Measurements from ENCODE around the gene PALMD. TPM values are rescaled to one million over a fixed set of nuclear protein-coding genes. Genes with fewer than 3 reads are reported as not detected.
A peak's percentile ranks its signal among the peaks of the same experiment; 100 is the strongest.

The PALMD gene
- total and polyA plus RNA-seq, 3 donors from 2014 or later: 12.9 to 23.5 (median 14.1) TPM

DNA sequence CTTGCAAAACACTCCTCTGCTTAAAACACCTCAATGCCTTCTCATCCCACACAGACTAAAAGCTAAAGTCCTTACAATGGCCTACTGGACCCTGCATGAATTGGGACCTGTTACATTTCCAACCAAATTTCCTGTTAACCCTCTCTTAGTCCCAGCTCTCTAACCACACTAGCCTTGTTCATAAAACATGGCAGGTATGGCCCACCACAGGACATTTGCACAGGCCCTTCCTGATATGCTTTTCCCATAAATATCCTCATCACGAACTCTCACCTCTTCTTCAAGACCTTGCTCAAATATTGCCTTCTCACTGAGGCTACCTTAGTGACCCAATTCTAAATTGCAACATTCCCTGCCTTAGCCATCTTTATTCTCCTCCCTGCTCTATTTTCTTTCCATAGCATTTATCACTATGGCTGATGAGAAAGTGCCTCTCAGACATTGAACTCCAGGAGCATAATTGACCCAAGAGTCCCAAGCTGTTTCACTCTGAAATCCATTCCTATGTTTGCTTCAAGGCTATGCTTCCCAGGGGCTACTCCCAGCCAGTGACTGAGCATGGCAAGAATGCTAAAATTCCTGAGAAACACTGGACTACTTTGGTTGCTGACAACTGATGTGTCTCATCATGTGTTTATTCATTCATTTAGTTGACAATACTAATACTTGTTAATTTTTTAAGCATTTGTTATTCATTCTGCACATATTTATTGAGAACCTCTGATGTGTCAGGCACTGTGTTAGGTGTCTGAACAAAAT is 2.7 kb upstream of the PALMD start:
- WGBS, 2 donors: 89 to 90% methylated on average over 1 of the region's 1 CpG
- TF ChIP-seq, protein P1, sequence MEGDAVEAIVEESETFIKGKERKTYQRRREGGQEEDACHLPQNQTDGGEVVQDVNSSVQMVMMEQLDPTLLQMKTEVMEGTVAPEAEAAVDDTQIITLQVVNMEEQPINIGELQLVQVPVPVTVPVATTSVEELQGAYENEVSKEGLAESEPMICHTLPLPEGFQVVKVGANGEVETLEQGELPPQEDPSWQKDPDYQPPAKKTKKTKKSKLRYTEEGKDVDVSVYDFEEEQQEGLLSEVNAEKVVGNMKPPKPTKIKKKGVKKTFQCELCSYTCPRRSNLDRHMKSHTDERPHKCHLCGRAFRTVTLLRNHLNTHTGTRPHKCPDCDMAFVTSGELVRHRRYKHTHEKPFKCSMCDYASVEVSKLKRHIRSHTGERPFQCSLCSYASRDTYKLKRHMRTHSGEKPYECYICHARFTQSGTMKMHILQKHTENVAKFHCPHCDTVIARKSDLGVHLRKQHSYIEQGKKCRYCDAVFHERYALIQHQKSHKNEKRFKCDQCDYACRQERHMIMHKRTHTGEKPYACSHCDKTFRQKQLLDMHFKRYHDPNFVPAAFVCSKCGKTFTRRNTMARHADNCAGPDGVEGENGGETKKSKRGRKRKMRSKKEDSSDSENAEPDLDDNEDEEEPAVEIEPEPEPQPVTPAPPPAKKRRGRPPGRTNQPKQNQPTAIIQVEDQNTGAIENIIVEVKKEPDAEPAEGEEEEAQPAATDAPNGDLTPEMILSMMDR (IDR thresholded peaks at IDR 0.05): no peak
- TF ChIP-seq POLR2A (IDR thresholded peaks at IDR 0.05): no peak

DNA sequence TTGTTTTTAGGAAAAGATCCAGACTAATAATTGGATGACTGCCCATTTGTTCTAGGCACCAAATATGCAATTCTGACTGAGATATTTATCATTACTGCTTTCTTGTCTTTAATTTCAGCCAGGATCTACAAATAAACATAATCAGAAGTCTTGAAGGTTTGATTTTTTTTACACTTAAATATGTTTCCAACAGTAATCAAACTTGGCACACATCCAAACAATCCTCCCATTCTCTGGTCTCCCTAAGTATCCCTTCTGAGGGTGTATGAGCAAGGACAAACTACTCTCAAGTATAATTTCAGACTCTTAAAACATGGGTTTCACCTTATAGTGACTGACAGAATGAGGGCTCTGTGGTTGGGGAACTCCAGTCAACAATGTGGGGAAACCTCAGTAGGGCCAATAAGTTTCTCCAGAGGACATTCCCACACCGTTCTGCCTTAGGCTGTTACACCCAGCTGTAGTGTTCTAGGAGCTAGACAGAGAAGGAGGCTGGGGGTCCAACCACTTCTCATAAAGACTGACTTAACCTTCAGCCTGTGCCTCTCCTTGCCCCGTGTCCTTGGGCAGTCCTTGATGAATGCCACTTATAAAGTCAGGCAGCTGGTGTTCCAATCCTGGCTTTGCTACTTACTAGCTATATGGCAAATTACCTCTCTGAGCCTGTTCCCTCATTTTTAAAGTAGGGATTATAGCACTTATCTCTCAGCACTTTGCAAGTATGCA is 1.5 kb upstream of the PALMD start:
- H3K9me3 ChIP-seq: no peaks in the 10 kb centered on the region
- TF ChIP-seq, protein P1 (IDR thresholded peaks at IDR 0.05): no peak
- TF ChIP-seq POLR2A (IDR thresholded peaks at IDR 0.05): no peak
- no peak overlapping the region for H3K4me3 ChIP-seq
- H3K4me1 ChIP-seq: peaks cover 19% of the 10 kb centered on the region
- no peaks in the 10 kb centered on the region for H3K36me3 ChIP-seq (ENCODE audit: low read depth, missing control alignments)
- peak overlapping the region; percentile 36 to 81 for H3K27ac ChIP-seq
- no peaks in the 10 kb centered on the region for H3K27me3 ChIP-seq
- intact Hi-C loops (cut with DNase I; ENCODE audit: low total_unique reads): no loop called here
- WGBS, 2 donors: 43 to 61% methylated on average over 2 of the region's 2 CpGs
- no peak for DNase-seq

More for the DNA sequence above, 2.7 kb upstream of the PALMD start:
- Histone ChIP-seq H3K4me1 (peaks cover 19% of the 10 kb centered on the region), H3K36me3 (ENCODE audit: low read depth, missing control alignments) (no peaks in the 10 kb centered on the region), H3K4me3 (no peak overlapping the region), H3K27me3 (no peaks in the 10 kb centered on the region), H3K27ac (no peak overlapping the region), H3K9me3 (no peaks in the 10 kb centered on the region)
- DNase-seq: no peak
- intact Hi-C loops (cut with DNase I; ENCODE audit: low total_unique reads): no loop called here

DNA sequence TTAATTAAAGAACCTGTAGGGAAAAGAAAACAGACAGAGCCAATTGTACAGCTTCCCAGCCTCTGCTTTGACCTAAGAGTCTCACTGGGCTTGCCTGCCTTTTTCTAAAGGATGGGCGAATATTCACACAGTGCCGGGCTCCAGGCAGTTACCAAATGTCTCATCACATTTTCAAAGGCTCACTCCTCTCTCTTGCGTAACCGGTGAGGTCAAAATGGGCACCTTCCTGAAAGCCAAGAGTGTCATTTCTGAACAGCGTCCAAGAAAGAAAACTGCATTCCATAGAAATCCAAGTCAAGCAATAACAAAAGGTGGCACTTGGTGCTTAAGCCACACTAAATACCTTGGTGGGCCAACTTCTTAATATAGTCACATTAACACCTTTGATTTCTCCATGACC is 710 bp upstream of the PALMD start:
- Histone ChIP-seq H3K4me1 (peaks cover 19% of the 10 kb centered on the region), H3K4me3 (no peak overlapping the region)
- TF ChIP-seq, protein P1 (IDR thresholded peaks at IDR 0.05): no peak
- TF ChIP-seq POLR2A (IDR thresholded peaks at IDR 0.05): no peak

DNA sequence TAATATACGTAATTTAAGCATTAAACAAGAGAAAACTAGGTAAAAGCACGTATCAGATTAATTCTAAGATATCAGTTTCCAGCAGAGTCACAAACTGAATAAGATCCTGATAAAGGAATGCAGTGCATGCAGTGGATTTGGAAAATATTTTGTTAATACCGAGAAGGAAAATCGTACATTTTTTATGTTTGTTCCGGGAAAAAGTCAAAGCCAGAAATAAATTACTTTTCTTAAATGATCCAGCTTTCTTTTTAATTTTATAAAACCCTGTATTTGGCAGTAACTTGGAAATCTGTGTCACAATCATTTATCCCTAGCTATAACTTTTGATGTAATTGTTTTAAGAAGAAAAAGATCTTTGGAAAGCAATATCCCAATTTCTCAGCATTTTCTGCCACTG is 955 bp downstream of the PALMD start:
- Histone ChIP-seq H3K4me3 (peak overlapping the region; percentile 51 to 52), H3K4me1 (peaks cover 26% of the 10 kb centered on the region), H3K27ac (peak overlapping the region; percentile 47 to 81), H3K27me3 (no peaks in the 10 kb centered on the region), H3K36me3 (ENCODE audit: low read depth, missing control alignments) (no peaks in the 10 kb centered on the region), H3K9me3 (no peaks in the 10 kb centered on the region)
- 32 to 37% methylated on average over 5 of the region's 5 CpGs for WGBS, 2 donors
- intact Hi-C loops (cut with DNase I; ENCODE audit: low total_unique reads): no loop called here
- TF ChIP-seq, protein P1 (IDR thresholded peaks at IDR 0.05): no peak
- no peak for TF ChIP-seq POLR2A (IDR thresholded peaks at IDR 0.05)
- no peak for DNase-seq

More for the DNA sequence above, 710 bp upstream of the PALMD start:
- Histone ChIP-seq H3K36me3 (ENCODE audit: low read depth, missing control alignments) (no peaks in the 10 kb centered on the region), H3K9me3 (no peaks in the 10 kb centered on the region), H3K27ac (peak overlapping the region in 1 of 2 donors; percentile 81), H3K27me3 (no peaks in the 10 kb centered on the region)
- 50 to 57% methylated on average over 5 of the region's 5 CpGs for WGBS, 2 donors
- intact Hi-C loops (cut with DNase I; ENCODE audit: low total_unique reads): no loop called here
- no peak for DNase-seq
